Heart right ventricle (tissue), 16 donors: ENCODE results near the gene UBTF. TPM values are rescaled to one million over a fixed set of nuclear protein-coding genes. Genes with fewer than 3 reads are reported as not detected.
A peak's percentile ranks its signal among the peaks of the same experiment; 100 is the strongest.

Experiments
- ATAC-seq, 8 donors: fragments of 200-7000 bp; cut with Tn5 transposase; one replicate each; pipeline ENCODE4 v1.9.1; 2020; ENCODE audit warnings: mild to moderate bottlenecking in 8 of 8, moderate library complexity in 8 of 8, moderate number of reproducible peaks in 1 of 8
- DNase-seq, 2 donors: peaks; one replicate each; pipeline ENCODE4 v3.0.0-alpha.2; 2020
- H3K27ac ChIP-seq, 10 donors: fragments of 200-600 bp; sonication (generic) in 2 of 10; one replicate each; pipeline versions ENCODE4 v1.5.0 to v1.8.0; 2020 to 2022; ENCODE audit warnings: mild to moderate bottlenecking in 3 of 10
- H3K27me3 ChIP-seq, 7 donors: fragments of 200-600 bp; one replicate each; pipeline ENCODE4 v1.8.0; 2021 to 2022; ENCODE audit warnings: mild to moderate bottlenecking in 2 of 7
- H3K36me3 ChIP-seq, 9 donors: fragments of 200-600 bp; sonication (generic) in 1 of 9; one replicate each; pipeline versions ENCODE4 v1.5.0 to v1.8.0; 2020 to 2022; ENCODE audit warnings: mild to moderate bottlenecking in 2 of 9
- H3K4me1 ChIP-seq, 9 donors: fragments of 200-600 bp; sonication (generic) in 1 of 9; one replicate each; pipeline versions ENCODE4 v1.5.0 to v1.8.0; 2020 to 2022; ENCODE audit warnings: mild to moderate bottlenecking in 4 of 9
- H3K4me3 ChIP-seq, 10 donors: fragments of 200-600 bp; sonication (generic) in 2 of 10; one replicate each; pipeline versions ENCODE4 v1.5.0 to v1.8.0; 2020 to 2022; ENCODE audit warnings: mild to moderate bottlenecking in 7 of 10, moderate library complexity in 2 of 10
- H3K9me3 ChIP-seq, 11 donors: fragments of 200-600 bp in 10 of 11; sonication (generic) in 2 of 11; one replicate each; pipeline versions ENCODE4 v1.5.0 to v1.8.0; 2013 to 2022; ENCODE audit warnings: mild to moderate bottlenecking in 2 of 11, control low read depth in 1 of 11, moderate library complexity in 1 of 11
- CTCF ChIP-seq, 9 donors: fragments of 200-600 bp; sonication (generic) in 2 of 9; IDR thresholded peaks; one replicate each; pipeline versions ENCODE4 v1.5.0 to v1.8.0; 2021 to 2022; ENCODE audit warnings: antibody characterized with exemption in 9 of 9, mild to moderate bottlenecking in 5 of 9, moderate library complexity in 1 of 9
- WGBS, 2 donors: extraction: QIAGEN DNeasy Blood & Tissue Kit; methylation state at CpG; one replicate each; pipeline ENCODE4 v1.1.7; 2013; ENCODE audit warnings: inconsistent platforms in 1 of 2; 5-methylcytosine and 5-hydroxymethylcytosine counted together
- intact Hi-C, 10 donors: fragments of 100-400 bp; cut with DNase I; formaldehyde crosslinking; loops; one replicate each; pipeline versions ENCODE4 v1.11.1 to v1.14.2; 2022
- polyA plus RNA-seq, 2 donors: library from polyadenylated mRNA; stranded (reverse); fragments of 200-250 nt; gene quantifications; one replicate each; pipeline ENCODE4 v1.2.3, GENCODE V29; 2013
- total RNA-seq, 10 donors: library from RNA; stranded (reverse); fragmentation: NEBNext Ultra II Directional in 3 of 10; extraction: Animal tissue kit (Norgen Biotek cat#: 25700) in 3 of 10; gene quantifications; one replicate each; pipeline versions ENCODE4 v1.2.1 to v1.2.4, GENCODE V29; 2021 to 2023
- donor health status: Arrhythmogenic right ventricular cardiomyopathy.
- donor health status: ischemic (EF 13 %, LVEDD 7.1; RV severe dilation, severe dysfunction).
- donor health status: healthy with polysubstance abuse.
- donor health status: DM: no; HTN: yes; CAD: no.
- donor health status: DM: no; HTN: no; CAD: no.
- donor health status: ischemic (EF 25% LVEDD 6.9; RV normal size, moderate dysfunction).
- donor health status: ischemic (EF 25% LVEDD 5.7; RV mildly dilated, moderate dysfunction).
- donor health status: healthy.
- donor health status: DM: yes; HTN: yes; CAD: no.
- donor health status: Ischemic cardiomyopathy.
- donor health status: ischemic (EF 35%, LVEDD 5.7; RV mildly dilated, moderate dysfunction).
- donor health status: nonischemic (EF 11% LVEDD 7.7; RV severe dilation, severe dysfunction).
- donor health status: DM: yes; HTN: yes; CAD: no.
- donor health status: PGD.
- donor health status: ischemic (EF 29% LVEDD 5.4; RV normal size, mild dysfunction).
- donor health status: nonischemic (EF 23%, LVEDD 6.1; RV moderate dilation, normal function).

UBTF gene
- total and polyA plus RNA-seq, 12 donors, result 30.8 to 56.3 (median 40.9) TPM

GRCh38 chr17:44255915-44256314, 36.4 kb upstream of the UBTF start:
- TF ChIP-seq CTCF (IDR thresholded peaks at IDR 0.05), result no peak
- no peak overlapping the region for H3K27ac ChIP-seq
- intact Hi-C loops, result no loop called here
- no peaks in the 10 kb centered on the region for H3K36me3 ChIP-seq
- DNase-seq (no peak), ATAC-seq (no peak)
- no peaks in the 10 kb centered on the region for H3K27me3 ChIP-seq
- WGBS, 2 donors, result 92 to 95% methylated on average over 2 of the region's 2 CpGs
- no peaks in the 10 kb centered on the region for H3K4me1 ChIP-seq
- no peak overlapping the region for H3K4me3 ChIP-seq
- no peaks in the 10 kb centered on the region for H3K9me3 ChIP-seq

GRCh38 chr17:44254361-44255095, 35.1 kb upstream of the UBTF start:
- DNase-seq, result no peak
- H3K4me1 ChIP-seq, result no peaks in the 10 kb centered on the region
- TF ChIP-seq CTCF (IDR thresholded peaks at IDR 0.05), result no peak
- ATAC-seq, result no peak
- 65 to 66% methylated on average over 10 of the region's 10 CpGs for WGBS, 2 donors
- H3K27ac ChIP-seq, result no peak overlapping the region
- H3K4me3 ChIP-seq, result no peak overlapping the region
- H3K27me3 ChIP-seq, result no peaks in the 10 kb centered on the region
- H3K36me3 ChIP-seq, result no peaks in the 10 kb centered on the region
- no peaks in the 10 kb centered on the region for H3K9me3 ChIP-seq
- intact Hi-C loops, result no loop called here

- H3K27me3 ChIP-seq, result no peaks in the 10 kb centered on the region
- 80 to 84% methylated on average over 14 of the region's 14 CpGs for WGBS, 2 donors
- H3K4me1 ChIP-seq, result peaks cover 2 to 6% (median 3%) of the 10 kb centered on the region in 9 donors
- no peak for TF ChIP-seq CTCF (IDR thresholded peaks at IDR 0.05)
- no peaks in the 10 kb centered on the region for H3K36me3 ChIP-seq
- intact Hi-C loops, result no loop called here
- no peak for DNase-seq
- peak in 1 of 8 donors; percentile 15 for ATAC-seq
- H3K9me3 ChIP-seq, result no peaks in the 10 kb centered on the region
- H3K4me3 ChIP-seq, result no peak overlapping the region
- H3K27ac ChIP-seq, result no peak overlapping the region
Observed at GRCh38 chr17:44253006-44253405, 33.5 kb upstream of the UBTF start.

GRCh38 chr17:44251062-44251461, 31.6 kb upstream of the UBTF start:
- Histone ChIP-seq H3K4me3 (no peak overlapping the region), H3K27me3 (no peaks in the 10 kb centered on the region), H3K4me1 (peaks cover 15 to 24% (median 21%) of the 10 kb centered on the region in 9 donors), H3K36me3 (no peaks in the 10 kb centered on the region), H3K27ac (no peak overlapping the region), H3K9me3 (no peaks in the 10 kb centered on the region)
- no peak for TF ChIP-seq CTCF (IDR thresholded peaks at IDR 0.05)
- no peak for ATAC-seq
- intact Hi-C loops, result no loop called here
- 98% methylated on average over 17 of the region's 17 CpGs for WGBS, 2 donors
- no peak for DNase-seq
